ENCODE data around the gene ATP2C2.

ATP2C2 gene

GRCh38 chr16:84454611-84455010, 86.3 kb downstream of the ATP2C2 start (continued):
- TF ChIP-seq, protein P1, sequence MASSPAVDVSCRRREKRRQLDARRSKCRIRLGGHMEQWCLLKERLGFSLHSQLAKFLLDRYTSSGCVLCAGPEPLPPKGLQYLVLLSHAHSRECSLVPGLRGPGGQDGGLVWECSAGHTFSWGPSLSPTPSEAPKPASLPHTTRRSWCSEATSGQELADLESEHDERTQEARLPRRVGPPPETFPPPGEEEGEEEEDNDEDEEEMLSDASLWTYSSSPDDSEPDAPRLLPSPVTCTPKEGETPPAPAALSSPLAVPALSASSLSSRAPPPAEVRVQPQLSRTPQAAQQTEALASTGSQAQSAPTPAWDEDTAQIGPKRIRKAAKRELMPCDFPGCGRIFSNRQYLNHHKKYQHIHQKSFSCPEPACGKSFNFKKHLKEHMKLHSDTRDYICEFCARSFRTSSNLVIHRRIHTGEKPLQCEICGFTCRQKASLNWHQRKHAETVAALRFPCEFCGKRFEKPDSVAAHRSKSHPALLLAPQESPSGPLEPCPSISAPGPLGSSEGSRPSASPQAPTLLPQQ (tag by site-specific recombination; IDR thresholded peaks at IDR 0.05) = no peak

DNA sequence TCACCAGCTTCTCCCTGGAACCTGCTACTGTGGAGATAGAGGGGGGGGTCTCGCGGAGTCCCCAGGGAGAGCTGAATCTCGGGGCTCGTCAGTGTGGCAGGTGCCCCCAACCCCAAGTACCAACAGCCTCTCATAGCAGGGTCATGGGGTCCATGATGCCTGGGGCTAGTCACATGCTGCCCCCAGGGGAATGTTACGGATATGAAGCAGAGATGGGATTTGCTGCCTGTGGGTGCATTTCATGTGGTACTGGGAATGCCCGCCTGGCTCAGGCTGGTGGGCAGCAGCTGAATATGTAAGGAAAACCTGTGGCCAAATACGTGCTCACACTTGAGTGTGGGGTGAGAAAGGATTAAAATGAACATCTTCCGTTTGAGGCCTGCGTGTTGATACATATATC, 86.7 kb downstream of the ATP2C2 start:
- CTCF ChIA-PET = interaction anchor here (0.6 kb wide), 1 partner anchor 88 kb away, joined by 5 read pairs; no protein-coding TSS in a partner anchor
- no peaks in the 10 kb centered on the region for H3K4me1 ChIP-seq (ENCODE audit: control insufficient read depth, insufficient read depth, low read length)
- no peak overlapping the region for H3K4me3 ChIP-seq (ENCODE audit: low read depth, low read length)
- H3K27ac ChIP-seq (ENCODE audit: extremely low read depth, low read depth, low read length) = no peak overlapping the region
- POLR2A ChIA-PET = no interaction called here
- no peaks in the 10 kb centered on the region for H3K9me3 ChIP-seq (ENCODE audit: control insufficient read depth, insufficient read depth, low read depth, low read length)
- TF ChIP-seq ZNF311 (tag by site-specific recombination; IDR thresholded peaks at IDR 0.05; ENCODE audit: borderline replicate concordance) (no peak), SP3 (tag by site-specific recombination; IDR thresholded peaks at IDR 0.05) (no peak), KLF9 (tag by site-specific recombination; IDR thresholded peaks at IDR 0.05; ENCODE audit: low read depth) (no peak), ZBTB8A (tag by site-specific recombination; IDR thresholded peaks at IDR 0.05) (no peak), ZNF654 (tag by site-specific recombination; IDR thresholded peaks at IDR 0.05; ENCODE audit: low read depth) (no peak), ZNF664 (tag by site-specific recombination; IDR thresholded peaks at IDR 0.05) (no peak), ZBTB49 (tag by site-specific recombination; IDR thresholded peaks at IDR 0.05; ENCODE audit: low read depth) (no peak), ZBTB26 (tag by site-specific recombination; optimal IDR thresholded peaks at IDR 0.05) (no peak), ZNF624 (tag by site-specific recombination; IDR thresholded peaks at IDR 0.05) (no peak), ZNF544 (tag by site-specific recombination; IDR thresholded peaks at IDR 0.05) (no peak), ZNF426 (tag by site-specific recombination; IDR thresholded peaks at IDR 0.05) (no peak)
- TF ChIP-seq, protein P2, sequence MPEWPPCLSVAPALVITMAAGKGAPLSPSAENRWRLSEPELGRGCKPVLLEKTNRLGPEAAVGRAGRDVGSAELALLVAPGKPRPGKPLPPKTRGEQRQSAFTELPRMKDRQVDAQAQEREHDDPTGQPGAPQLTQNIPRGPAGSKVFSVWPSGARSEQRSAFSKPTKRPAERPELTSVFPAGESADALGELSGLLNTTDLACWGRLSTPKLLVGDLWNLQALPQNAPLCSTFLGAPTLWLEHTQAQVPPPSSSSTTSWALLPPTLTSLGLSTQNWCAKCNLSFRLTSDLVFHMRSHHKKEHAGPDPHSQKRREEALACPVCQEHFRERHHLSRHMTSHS (tag by site-specific recombination; IDR thresholded peaks at IDR 0.05) = no peak
- TF ChIP-seq, protein P3, sequence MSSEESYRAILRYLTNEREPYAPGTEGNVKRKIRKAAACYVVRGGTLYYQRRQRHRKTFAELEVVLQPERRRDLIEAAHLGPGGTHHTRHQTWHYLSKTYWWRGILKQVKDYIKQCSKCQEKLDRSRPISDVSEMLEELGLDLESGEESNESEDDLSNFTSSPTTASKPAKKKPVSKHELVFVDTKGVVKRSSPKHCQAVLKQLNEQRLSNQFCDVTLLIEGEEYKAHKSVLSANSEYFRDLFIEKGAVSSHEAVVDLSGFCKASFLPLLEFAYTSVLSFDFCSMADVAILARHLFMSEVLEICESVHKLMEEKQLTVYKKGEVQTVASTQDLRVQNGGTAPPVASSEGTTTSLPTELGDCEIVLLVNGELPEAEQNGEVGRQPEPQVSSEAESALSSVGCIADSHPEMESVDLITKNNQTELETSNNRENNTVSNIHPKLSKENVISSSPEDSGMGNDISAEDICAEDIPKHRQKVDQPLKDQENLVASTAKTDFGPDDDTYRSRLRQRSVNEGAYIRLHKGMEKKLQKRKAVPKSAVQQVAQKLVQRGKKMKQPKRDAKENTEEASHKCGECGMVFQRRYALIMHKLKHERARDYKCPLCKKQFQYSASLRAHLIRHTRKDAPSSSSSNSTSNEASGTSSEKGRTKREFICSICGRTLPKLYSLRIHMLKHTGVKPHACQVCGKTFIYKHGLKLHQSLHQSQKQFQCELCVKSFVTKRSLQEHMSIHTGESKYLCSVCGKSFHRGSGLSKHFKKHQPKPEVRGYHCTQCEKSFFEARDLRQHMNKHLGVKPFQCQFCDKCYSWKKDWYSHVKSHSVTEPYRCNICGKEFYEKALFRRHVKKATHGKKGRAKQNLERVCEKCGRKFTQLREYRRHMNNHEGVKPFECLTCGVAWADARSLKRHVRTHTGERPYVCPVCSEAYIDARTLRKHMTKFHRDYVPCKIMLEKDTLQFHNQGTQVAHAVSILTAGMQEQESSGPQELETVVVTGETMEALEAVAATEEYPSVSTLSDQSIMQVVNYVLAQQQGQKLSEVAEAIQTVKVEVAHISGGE (tag by site-specific recombination; conservative IDR thresholded peaks at IDR 0.05; ENCODE audit: low read depth) = no peak
- H3K36me3 ChIP-seq (ENCODE audit: control insufficient read depth in 2 of 2, insufficient read depth in 1 of 2, low read length in 2 of 2) = no peaks in the 10 kb centered on the region

Measured in HEK293 (cell line).